CD14-positive monocyte (primary cell): Measurements from ENCODE around the gene NAPG. TPM values are rescaled to one million over a fixed set of nuclear protein-coding genes. Genes with fewer than 3 reads are reported as not detected.
A peak's percentile ranks its signal among the peaks of the same experiment; 100 is the strongest.

Experiments used
- DNase-seq, 3 donors: peaks; one replicate each; pipeline ENCODE4 v3.0.0-alpha.2; 2011 to 2022
- H2AFZ ChIP-seq: 2 replicates; pipeline ENCODE4 v1.6.0; 2012; ENCODE audit warnings: mild to moderate bottlenecking, low read depth, low read length, inconsistent platforms; ENCODE audit not compliant: insufficient read depth, poor library complexity, severe bottlenecking
- H3K27ac ChIP-seq, 2 donors: 1 replicate in 1 of 2; 2 replicates in 1 of 2; pipeline ENCODE4 v1.5.1; 2012 to 2013; ENCODE audit warnings: low read length in 2 of 2, control low read depth in 1 of 2, inconsistent platforms in 1 of 2, low read depth in 1 of 2, mild to moderate bottlenecking in 1 of 2
- H3K27me3 ChIP-seq, 2 donors: one replicate each; pipeline versions ENCODE4 v1.6.0 to v1.6.1; 2011 to 2013; ENCODE audit warnings: low read length in 2 of 2; ENCODE audit not compliant: control insufficient read depth in 2 of 2, insufficient read depth in 2 of 2
- H3K36me3 ChIP-seq, 2 donors: replicated peaks in 1 of 2; 1 replicate in 1 of 2; 2 replicates in 1 of 2; pipeline versions ENCODE4 v1.5.1 to v1.6.1; 2012 to 2013; ENCODE audit warnings: low read length in 2 of 2, control low read depth in 1 of 2, inconsistent platforms in 1 of 2, mild to moderate bottlenecking in 1 of 2; ENCODE audit not compliant: insufficient read depth in 2 of 2, control insufficient read depth in 1 of 2
- H3K4me1 ChIP-seq, 2 donors: 1 replicate in 1 of 2; 2 replicates in 1 of 2; pipeline versions ENCODE4 v1.5.1 to v1.6.1; 2012 to 2013; ENCODE audit warnings: low read length in 2 of 2, control low read depth in 1 of 2, inconsistent platforms in 1 of 2, mild to moderate bottlenecking in 1 of 2, moderate library complexity in 1 of 2; ENCODE audit not compliant: insufficient read depth in 2 of 2, control insufficient read depth in 1 of 2
- H3K4me2 ChIP-seq: replicated peaks from 2 replicates; pipeline ENCODE3; 2012; ENCODE audit warnings: low read length, moderate library complexity, mild to moderate bottlenecking; ENCODE audit not compliant: poor library complexity, severe bottlenecking; ENCODE audit errors: extremely low read depth
- H3K4me3 ChIP-seq, 3 experiments: fragments of 200-600 bp in 1 of 3; sonication (generic) in 1 of 3; replicated peaks in 1 of 3; 1 replicate in 2 of 3; 2 replicates in 1 of 3; pipeline ENCODE4 v1.5.1; 2011 to 2013; ENCODE audit warnings: low read length in 3 of 3, mild to moderate bottlenecking in 3 of 3, control low read depth in 2 of 3, low read depth in 2 of 3, inconsistent platforms in 1 of 3, moderate library complexity in 1 of 3
- H3K79me2 ChIP-seq: 2 replicates; pipeline ENCODE4 v1.6.0; 2012; ENCODE audit warnings: mild to moderate bottlenecking, control low read depth, inconsistent platforms, low read length, moderate library complexity; ENCODE audit not compliant: insufficient read depth
- H3K9ac ChIP-seq: 2 replicates; pipeline ENCODE4 v1.6.0; 2017; ENCODE audit warnings: low read length, mild to moderate bottlenecking; ENCODE audit not compliant: insufficient read depth, poor library complexity, severe bottlenecking
- H3K9me3 ChIP-seq, 2 donors: replicated peaks in 1 of 2; 1 replicate in 1 of 2; 2 replicates in 1 of 2; pipeline versions ENCODE4 v1.5.1 to v1.6.1; 2012 to 2013; ENCODE audit warnings: low read length in 2 of 2, control low read depth in 1 of 2; ENCODE audit not compliant: control insufficient read depth in 1 of 2, insufficient read depth in 1 of 2
- H4K20me1 ChIP-seq: 2 replicates; pipeline ENCODE4 v1.6.0; 2012; ENCODE audit warnings: mild to moderate bottlenecking, low read length, control low read depth, moderate library complexity; ENCODE audit not compliant: insufficient read depth
- H3K27ac Mint-ChIP-seq, 7 donors: one replicate each; pipeline ENCODE4 v1.8.0; 2020; ENCODE audit warnings: mild to moderate bottlenecking in 7 of 7, mixed read lengths in 7 of 7, moderate library complexity in 6 of 7, inconsistent platforms in 2 of 7
- H3K27me3 Mint-ChIP-seq, 3 donors: one replicate each; pipeline ENCODE4 v1.8.0; 2021 to 2022; ENCODE audit warnings: low read depth in 3 of 3, mild to moderate bottlenecking in 3 of 3, mixed read lengths in 3 of 3, moderate library complexity in 3 of 3, inconsistent platforms in 1 of 3
- H3K36me3 Mint-ChIP-seq, 2 donors: one replicate each; pipeline ENCODE4 v1.8.0; 2020; ENCODE audit warnings: mixed read lengths in 2 of 2, inconsistent platforms in 1 of 2, mild to moderate bottlenecking in 1 of 2
- H3K4me1 Mint-ChIP-seq: one replicate; pipeline ENCODE4 v1.8.0; 2020; ENCODE audit warnings: mild to moderate bottlenecking, mixed read lengths
- H3K4me3 Mint-ChIP-seq, 2 donors: one replicate each; pipeline ENCODE4 v1.8.0; 2020; ENCODE audit warnings: mild to moderate bottlenecking in 2 of 2, mixed read lengths in 2 of 2, moderate library complexity in 1 of 2
- H3K9me3 Mint-ChIP-seq, 7 donors: one replicate each; pipeline ENCODE4 v1.8.0; 2020 to 2022; ENCODE audit warnings: mixed read lengths in 7 of 7, mild to moderate bottlenecking in 6 of 7, moderate library complexity in 6 of 7, inconsistent platforms in 2 of 7
- CTCF ChIP-seq: fragments of 200-600 bp; IDR thresholded peaks from one replicate; pipeline ENCODE4 v1.8.0; 2022; ENCODE audit warnings: antibody characterized with exemption, mild to moderate bottlenecking
- WGBS: methylation state at CpG from one replicate; pipeline ENCODE4 v1.1.5; 2013; ENCODE audit warnings: missing lambda C conversion rate; ENCODE audit not compliant: insufficient coverage; 5-methylcytosine and 5-hydroxymethylcytosine counted together
- intact Hi-C, 2 donors: fragments of 100-400 bp; cut with micrococcal nuclease; formaldehyde crosslinking; loops; one replicate each; pipeline versions ENCODE4 v1.15.0 to v1.15.1; 2023
- polyA plus RNA-seq, 3 donors: library from polyadenylated mRNA; depleted of rRNA in 1 of 3; unstranded in 2 of 3; stranded (reverse) in 1 of 3; fragments of 300-500 nt in 2 of 3; fragments of >200 nt in 1 of 3; fragmentation: Illumina TruSeq in 2 of 3; gene quantifications; 1 replicate in 2 of 3; 2 replicates in 1 of 3; pipeline ENCODE4 v1.2.3, GENCODE V29; 2012 to 2021

The NAPG gene
- polyA plus RNA-seq, 3 donors = 14.8 to 17.5 (median 15.9) TPM

GRCh38 chr18:10530002-10530401 is 4.2 kb downstream of the NAPG start:
- Histone ChIP-seq H2AFZ (no peak overlapping the region), H3K36me3 (peaks cover 15 to 38% of the 10 kb centered on the region in 2 donors), H3K27ac (no peak overlapping the region), H3K4me3 (no peak overlapping the region), H4K20me1 (peaks cover 56% of the 10 kb centered on the region), H3K79me2 (peaks cover 78% of the 10 kb centered on the region), H3K4me2 (no peak overlapping the region), H3K9ac (no peak overlapping the region), H3K27me3 (no peaks in the 10 kb centered on the region), H3K9me3 (no peaks in the 10 kb centered on the region), H3K4me1 (peaks cover 36 to 48% of the 10 kb centered on the region in 2 donors)
- no peak for DNase-seq
- Mint-ChIP-seq H3K4me3 (no peak overlapping the region), H3K27me3 (no peaks in the 10 kb centered on the region), H3K4me1 (peaks cover 46% of the 10 kb centered on the region), H3K36me3 (peaks cover 18 to 23% of the 10 kb centered on the region in 2 donors), H3K27ac (peak overlapping the region in 5 of 7 donors; percentile 5 to 60 (median 23)), H3K9me3 (no peaks in the 10 kb centered on the region)
- intact Hi-C loops = no loop called here
- no peak for TF ChIP-seq CTCF
- 100% methylated on average over 2 of the region's 3 CpGs for WGBS

- Mint-ChIP-seq H3K36me3 (peaks cover 21 to 27% of the 10 kb centered on the region in 2 donors), H3K4me3 (no peak overlapping the region), H3K27me3 (no peaks in the 10 kb centered on the region), H3K27ac (no peak overlapping the region), H3K9me3 (no peaks in the 10 kb centered on the region), H3K4me1 (peaks cover 42% of the 10 kb centered on the region)
- Histone ChIP-seq H3K79me2 (peaks cover 80% of the 10 kb centered on the region), H3K9me3 (no peaks in the 10 kb centered on the region), H3K4me3 (no peak overlapping the region), H2AFZ (no peak overlapping the region), H3K27me3 (no peaks in the 10 kb centered on the region), H3K9ac (no peak overlapping the region), H3K4me1 (peaks cover 28 to 40% of the 10 kb centered on the region in 2 donors), H3K4me2 (no peak overlapping the region), H3K36me3 (peaks cover 15 to 45% of the 10 kb centered on the region in 2 donors), H4K20me1 (peaks cover 56% of the 10 kb centered on the region), H3K27ac (no peak overlapping the region)
- DNase-seq = no peak
- no CpG with 5 or more reads among the region's 3 CpGs for WGBS
- intact Hi-C loops = no loop called here
- no peak for TF ChIP-seq CTCF
These were observed 5.0 kb downstream of the NAPG start for GRCh38 chr18:10530852-10531251.
